Left lobe of liver (tissue), 2 donors: ENCODE measurements around the gene NEK7. TPM values are rescaled to one million over a fixed set of nuclear protein-coding genes. Genes with fewer than 3 reads are reported as not detected.
A peak's percentile ranks its signal among the peaks of the same experiment; 100 is the strongest.

Experiments
- ATAC-seq: fragments of 200-7000 bp; cut with Tn5 transposase; one replicate; pipeline ENCODE4 v1.9.1; 2020; ENCODE audit warnings: mild to moderate bottlenecking, moderate library complexity
- DNase-seq: peaks from one replicate; pipeline ENCODE4 v3.0.0-alpha.2; 2020; ENCODE audit warnings: low spot score
- total RNA-seq: library from RNA; stranded (reverse); gene quantifications from one replicate; pipeline ENCODE4 v1.2.1, GENCODE V29; 2021
- donor health status: DM: no; HTN: no; CAD: no; lungs with moderate emphysema.
- donor health status: DM: no; HTN: yes; CAD: no.

Gene NEK7
- total RNA-seq, 1 donor from 2014 or later, result 21.4 TPM

DNA sequence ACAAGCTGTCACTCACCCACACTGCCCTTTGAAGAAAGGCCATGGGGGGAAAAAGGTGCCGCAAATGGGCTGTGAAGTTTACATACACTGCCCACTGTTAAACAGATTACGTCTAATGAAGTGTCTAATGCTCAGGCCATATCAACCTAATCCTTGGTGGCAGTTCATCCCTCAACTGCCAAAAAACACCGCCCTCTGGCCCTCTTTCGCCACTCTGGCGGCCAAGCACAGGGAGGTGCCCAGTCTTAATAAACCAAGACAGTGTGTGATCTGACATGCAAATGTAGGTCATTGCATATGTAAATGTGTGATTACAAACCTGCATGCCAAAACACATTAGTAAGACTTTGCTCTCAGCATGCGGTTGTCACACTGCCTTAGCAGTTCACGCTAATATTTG, 89.5 kb downstream of the NEK7 start:
- DNase-seq (no peak), ATAC-seq (no peak)

DNA sequence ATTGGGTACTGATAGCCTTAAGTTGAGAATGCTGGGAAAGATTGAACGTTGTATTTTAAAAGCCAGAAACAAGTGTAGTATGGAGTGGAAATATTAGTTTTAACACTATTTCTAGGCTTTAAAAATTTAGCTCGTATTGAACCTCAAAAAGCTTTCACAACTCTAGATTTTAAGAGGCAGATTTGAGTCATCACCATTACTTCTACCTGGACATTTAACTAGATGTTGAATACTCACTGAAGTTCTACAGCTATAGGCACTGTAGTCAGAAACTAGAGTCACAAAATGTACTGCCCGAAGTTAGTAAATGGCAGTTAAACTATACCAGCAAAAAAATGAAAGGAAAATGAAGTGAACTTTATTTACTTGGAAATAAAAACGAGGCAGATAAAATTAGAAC, 96.5 kb downstream of the NEK7 start:
- ATAC-seq (no peak), DNase-seq (no peak)

DNA sequence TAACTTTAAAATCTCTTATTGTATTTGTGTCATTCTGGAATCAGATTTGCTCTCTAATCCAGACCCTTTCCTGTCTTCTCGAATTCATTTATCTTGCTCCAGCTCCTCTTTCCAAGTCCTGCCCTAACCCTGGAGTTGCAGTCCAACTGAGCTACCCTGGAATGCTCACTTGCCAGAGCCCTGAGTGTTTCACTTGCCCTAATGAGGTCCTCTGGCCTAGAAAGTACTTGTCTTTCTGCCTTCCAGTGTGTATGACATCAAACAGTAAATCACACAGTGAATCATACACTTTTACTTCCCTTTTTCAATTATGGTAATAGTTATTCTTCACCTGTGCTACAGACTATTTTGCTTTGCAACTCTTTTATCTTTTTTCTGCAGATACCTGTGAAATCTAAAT, 96.9 kb downstream of the NEK7 start:
- DNase-seq (no peak), ATAC-seq (peak; percentile 84)

DNA sequence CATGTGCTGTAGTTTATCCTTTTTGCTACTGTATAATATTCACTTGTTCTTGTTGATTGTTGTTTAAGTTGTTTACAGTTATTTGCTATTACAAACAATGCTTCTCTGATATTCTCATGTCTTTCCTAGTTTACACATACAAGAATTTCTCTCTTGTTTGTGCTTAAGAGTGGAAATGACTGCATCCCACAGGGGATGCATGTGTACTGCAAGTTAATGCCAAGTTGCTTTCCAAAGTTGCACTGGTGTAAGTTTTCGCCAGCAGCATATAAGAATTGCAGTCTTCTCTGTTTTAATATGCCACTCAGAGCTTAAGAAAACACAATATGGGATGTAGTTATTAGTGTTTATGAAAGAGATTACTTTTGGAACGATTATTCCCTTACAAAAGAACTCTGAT, 97.7 kb downstream of the NEK7 start:
- ATAC-seq, result no peak
- DNase-seq, result no peak

DNA sequence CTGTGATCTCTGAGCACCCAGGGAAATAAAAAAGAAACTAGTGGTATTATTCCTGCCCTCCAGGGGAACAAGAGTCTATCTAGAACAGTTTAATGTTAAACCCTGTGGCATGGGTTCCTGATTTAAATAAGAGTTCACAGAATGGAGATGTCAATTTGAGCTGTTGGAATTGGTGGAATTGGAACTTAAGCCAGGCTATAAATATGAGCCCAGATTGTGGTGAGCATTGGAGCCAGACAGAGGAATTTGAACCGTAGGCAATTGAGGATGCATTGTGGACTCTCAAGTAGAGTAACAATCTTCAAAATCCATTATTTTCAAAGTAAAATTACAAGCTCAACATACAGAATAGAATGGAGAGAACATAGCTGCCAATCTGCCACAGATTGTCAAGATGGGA, 98.2 kb downstream of the NEK7 start:
- DNase-seq (no peak), ATAC-seq (no peak)

DNA sequence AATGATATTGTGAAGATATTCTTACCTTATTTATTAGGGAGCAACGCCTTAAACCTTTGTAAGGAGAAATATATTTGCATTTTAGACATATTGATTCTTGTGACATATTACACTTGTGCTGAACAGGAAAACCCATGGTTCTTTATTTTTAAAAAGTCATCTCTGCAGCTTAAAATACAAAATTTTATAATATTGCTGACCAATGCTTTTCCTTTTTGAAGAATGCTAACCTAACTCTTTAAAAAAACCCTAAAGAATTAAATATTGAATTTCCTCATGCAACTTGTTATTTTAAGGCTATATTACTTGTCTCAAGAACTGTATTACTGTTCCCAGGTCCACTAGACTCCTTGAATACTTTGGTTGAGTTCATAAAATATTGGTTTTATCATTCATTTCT, 99.0 kb downstream of the NEK7 start:
- ATAC-seq (no peak), DNase-seq (no peak)

DNA sequence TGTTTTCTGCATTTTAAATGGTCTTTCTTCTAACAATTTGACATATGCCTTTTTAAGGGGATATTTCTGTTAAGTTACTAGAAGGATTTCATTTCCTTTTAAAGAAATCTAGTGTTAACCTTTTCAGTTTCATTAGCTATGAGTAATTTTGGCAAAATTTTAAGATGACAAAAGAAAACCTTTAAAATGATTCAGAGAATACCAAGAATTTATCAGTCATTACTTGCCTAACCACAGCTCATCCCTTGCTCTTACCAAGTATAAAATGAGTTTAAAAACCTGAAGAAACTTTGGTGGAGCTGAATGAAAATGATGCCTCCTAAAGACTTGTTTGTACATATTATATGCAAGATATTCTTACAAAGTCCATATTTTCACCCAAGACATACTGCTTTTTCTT, 101.7 kb downstream of the NEK7 start:
- no peak for DNase-seq
- ATAC-seq, result no peak

DNA sequence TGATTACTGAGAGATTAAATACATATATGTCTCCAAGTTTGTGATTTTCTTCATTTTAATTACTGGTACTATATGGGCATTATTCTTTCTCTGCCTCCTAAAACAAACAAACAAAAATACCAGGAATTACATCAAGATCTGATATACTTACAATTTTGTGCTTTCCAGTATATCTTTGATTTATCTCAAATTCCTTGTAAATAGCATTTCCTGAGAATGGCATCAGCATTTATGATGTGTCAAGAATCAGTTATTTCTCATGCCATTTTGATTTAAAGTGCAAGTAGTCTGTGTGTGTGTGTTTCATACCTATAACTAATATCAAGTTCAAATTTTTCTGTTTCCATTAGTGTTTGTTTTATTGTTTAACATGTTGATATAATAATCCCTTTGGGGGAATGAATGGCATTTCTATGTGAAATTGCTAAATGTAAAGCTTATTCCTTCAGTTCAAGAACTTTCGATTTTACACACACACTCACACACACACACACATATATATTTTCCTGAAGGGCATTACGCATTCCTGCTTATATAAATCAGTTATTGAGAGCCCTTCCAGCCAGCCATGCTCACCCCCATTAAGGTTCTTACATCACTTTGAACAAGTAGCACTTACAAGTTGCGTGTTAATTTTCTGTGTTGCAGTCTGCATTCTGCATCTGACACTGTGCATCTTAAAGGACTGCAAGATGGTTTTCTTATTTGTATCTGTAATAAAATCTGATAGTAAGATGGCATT, 102.7 kb downstream of the NEK7 start:
- ATAC-seq, result no peak
- no peak for DNase-seq

DNA sequence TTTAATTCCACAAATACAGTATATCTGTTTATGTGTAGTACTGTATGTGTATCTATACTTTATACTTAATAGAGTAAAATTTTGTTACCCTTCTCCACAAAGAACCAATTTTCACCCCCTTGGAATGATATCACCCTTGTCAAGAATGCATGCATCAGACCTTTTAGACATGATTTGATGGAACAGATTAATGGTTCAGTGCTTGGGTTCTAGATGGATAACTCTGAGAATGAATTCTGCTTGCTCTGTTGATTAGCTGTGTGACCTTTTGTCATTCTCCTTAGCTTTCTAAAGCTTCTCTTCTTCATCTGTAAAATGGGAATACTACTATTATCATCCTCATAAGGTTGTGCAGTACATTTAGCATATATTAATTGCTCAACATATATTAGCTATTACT, 105.1 kb downstream of the NEK7 start:
- DNase-seq (no peak), ATAC-seq (no peak)

DNA sequence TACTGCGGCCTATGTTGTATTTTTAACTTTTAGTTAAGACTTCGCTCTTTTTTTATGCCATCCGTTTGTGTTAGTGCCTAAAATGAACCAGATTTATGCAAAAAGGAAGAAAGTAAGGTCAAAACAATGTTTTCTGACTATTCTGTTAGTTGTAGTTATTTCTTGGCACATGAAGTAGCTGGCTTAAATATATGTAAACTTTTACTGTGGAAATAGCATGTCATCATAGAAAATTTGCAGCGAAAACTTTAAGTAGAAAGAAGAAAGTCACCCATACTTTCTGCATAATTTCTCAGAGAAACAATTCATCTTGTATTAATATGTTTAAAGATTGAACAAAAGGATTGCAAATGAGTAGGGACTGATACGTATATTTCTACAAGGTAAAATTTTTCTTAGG, 106.4 kb downstream of the NEK7 start:
- DNase-seq, result no peak
- ATAC-seq, result no peak

DNA sequence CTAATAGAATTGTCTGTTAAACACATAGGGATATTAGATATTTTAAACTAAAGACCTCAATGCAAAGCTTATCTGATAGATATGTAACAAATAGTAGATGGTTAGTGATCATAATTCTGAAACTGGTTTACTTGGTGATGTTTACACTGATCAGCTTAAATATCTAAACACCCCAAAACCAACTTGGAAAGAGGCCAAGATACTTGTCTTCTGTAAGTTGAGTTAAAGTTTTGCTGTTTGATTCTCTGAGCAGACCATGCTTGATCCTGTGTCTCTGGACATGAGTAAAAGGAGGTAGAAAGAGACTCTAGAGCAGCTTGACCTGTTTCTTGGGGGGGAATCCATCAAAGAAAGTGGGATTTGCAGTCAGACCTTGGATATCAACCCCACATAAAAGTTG, 107.5 kb downstream of the NEK7 start:
- no peak for ATAC-seq
- DNase-seq, result no peak

DNA sequence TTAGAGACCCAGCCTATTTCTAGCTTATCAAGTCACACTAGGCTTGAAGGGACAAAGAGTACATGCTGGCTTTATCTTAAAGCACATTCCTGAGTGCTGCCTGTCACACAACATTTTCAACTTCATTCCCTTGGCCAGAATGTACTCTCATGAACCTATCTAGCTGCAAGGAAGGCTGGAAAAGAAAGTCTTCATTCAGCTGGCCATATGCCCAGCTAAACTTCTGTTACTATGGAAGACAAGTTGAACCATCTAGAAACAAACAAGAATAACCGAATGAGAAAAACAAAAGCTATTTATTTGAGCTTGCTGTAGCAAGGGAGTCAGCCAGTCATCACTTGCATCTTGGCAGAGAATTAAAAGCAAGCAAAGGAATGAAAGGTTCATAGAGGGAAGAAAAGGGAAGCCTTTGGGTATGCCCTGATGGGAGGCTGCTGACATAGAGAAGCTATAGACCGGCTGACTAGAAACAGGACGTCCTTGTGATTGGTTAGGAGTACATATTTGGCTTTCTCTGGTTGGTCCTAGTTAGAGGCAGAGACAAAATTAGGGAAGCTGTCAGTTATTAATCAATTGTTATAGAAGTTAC, 108.4 kb downstream of the NEK7 start:
- ATAC-seq (no peak), DNase-seq (no peak)

DNA sequence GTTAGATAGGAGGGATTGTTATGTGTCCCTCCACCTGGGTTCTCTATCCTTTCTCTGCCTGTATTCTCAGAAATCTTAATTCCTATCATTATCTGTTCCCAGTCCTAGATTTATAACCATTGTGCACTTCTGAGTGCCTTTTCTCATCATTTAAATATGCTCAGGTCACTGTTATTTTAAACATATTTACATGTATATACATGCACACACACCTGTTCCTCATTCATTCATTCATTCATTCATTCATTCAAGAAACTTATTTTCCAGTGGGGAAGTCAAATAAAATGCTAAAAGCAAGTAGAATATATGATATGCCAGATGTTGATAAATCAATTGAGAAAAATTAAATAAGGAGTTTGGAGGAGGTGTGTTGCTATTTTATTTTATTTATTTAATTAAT, 110.3 kb downstream of the NEK7 start:
- DNase-seq, result no peak
- no peak for ATAC-seq

DNA sequence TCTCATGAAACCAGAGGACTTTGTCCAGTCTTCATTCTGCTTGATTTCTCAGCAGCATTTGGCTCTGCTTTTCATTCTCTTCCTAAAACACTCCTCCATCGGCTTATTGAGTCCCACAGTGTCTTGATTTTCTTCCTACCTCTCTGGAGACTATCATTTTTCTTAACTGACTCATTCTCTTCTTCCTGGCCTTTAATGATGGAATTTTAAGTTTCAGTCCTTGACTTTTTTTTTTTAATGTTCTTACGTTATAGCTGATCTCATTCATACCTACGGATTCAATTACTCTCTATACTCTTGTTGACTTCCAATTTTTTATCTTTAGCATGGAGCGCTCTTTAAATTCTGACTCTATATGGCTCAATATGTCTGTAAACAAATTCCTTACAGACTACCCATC, 111.1 kb downstream of the NEK7 start:
- DNase-seq (no peak), ATAC-seq (no peak)

DNA sequence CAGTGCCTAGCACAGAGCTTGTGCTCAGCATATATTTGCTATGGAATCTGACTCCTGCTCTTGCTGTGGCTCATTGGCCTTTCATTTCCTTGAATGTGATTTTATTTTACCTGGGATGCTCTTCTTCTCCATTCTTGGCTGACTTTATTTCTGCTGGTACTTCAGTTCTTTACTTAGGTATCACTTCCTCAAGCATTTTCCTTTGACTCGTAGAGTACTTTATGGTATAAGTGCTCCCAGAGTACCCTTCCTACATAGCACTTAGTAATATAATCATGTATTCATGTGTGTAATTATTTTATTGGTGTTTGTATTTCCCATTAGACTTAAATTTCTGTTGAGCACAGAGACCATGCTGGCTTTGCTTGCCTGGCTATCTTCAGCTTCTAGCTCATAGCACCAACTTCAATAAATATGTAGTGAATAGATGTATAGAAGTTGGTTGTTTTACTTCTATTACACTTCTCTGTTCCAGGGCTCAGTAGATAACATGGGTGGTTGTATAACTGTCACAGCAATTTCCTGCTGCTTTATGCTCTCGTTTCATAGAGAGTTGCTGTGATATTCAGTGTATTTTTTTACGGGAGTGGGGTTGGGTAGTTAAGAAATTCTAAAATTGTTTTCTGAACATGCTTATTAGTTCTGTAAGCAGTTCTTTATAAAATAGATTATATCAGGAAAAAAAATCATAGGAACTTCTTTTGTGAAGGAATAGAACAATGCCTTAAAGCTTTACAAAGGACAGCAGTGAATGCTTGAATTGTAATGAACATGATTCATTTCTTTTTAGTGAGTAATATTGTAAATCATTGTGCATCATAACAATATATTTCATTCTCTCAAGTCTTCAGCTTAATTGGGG, 112.2 kb downstream of the NEK7 start:
- ATAC-seq (no peak), DNase-seq (no peak)

DNA sequence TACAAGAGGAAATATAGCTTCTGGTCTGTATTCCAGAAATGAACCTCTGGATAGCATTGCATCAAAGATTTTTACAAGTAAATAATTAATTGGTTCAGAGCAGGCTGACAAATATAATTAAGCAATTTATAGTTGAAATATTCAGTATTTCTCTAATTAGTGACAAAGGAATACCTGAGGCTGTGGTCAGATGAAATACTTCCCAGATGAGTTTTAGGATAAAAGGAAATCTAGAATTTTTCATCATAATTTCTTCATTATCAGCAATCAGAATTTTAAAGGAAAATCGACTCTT, 112.8 kb downstream of the NEK7 start:
- no peak for ATAC-seq

DNA sequence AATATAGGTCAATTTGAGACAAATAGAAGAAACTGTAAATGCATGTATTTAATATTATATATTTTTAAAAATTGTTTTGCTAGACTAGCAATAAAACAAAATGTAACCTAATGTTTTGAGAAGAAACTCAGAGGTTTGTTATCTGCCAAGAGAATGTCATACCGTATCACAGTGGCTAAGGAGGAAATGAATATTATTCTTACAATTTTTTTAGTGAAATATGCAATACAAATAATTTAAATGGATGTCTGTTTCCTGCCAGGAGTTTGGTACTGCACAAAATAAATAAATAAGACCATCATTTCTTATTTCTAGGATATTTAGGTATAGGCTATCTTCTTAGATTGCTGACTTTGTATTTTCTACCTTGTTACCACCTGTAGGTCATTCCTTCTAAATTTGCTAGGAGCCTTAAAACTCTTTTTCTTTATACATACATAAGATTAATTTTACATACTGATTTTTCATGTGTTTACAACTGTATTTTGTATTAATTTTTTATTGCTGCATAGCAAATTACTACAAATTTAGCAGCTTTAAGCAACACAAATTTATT, 113.6 kb downstream of the NEK7 start:
- ATAC-seq (no peak), DNase-seq (no peak)

More for the DNA sequence above, 112.8 kb downstream of the NEK7 start:
- DNase-seq, result no peak

DNA sequence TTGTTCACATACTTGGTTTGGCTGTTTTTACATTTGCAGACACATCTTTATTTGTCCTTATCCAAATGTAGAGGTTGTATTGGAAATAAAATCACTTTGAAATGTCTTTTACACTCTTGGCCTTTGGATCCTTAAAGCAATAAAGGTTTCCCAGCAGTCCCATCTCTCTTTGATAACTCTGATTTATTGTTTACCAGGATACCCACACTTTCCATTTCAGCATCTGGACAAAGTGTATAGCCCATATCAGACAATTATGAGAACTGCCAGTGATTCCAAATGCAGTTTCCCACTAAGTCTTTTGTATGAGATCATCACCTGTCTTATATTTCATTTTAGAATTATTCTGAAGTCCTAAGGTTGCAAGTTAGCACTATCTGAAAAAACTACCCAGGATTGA, 114.7 kb downstream of the NEK7 start:
- DNase-seq, result no peak
- ATAC-seq, result no peak

DNA sequence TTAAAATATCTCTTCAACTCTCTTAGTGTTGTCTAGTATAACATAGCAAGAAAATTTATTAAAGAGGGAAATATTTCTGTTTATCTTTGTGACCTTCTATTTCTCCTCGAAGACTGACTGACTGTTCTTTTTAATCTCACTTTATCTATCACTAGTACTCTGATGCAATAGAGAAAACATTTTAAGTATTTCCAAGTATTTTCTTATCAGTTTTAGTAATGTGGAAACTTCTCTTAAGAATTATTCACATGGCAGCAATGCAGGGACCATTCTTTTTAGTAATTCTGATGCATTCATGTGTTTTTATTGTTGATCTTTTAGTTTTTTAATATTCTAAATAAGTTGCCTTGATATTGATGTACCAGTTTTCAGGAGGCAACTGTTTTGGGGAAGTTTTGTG, 115.7 kb downstream of the NEK7 start:
- no peak for ATAC-seq
- no peak for DNase-seq

DNA sequence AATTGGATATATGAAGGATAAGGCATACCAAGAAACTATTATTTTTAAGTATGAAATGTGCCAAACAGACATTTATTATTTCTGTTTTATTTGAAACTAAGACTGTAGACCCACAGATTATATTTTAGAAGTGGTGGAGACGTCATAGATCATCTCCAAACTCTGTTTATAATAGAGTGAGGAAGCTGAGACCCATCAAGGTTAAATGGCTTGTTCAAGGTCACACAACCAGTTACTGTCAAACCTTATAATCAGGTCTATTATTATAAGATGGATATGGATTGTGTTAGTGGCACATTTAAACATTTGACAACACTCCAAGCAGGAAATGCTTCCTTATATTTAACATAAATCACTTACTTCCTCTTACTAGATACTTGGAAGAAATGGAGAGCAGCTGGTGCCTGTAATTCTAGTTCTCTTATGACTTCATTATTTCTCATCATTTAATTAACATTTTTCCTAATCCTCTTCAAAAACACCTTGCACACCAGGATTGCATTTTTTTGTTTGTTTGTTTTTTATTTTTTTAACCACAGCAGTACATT, 117.0 kb downstream of the NEK7 start:
- ATAC-seq (no peak), DNase-seq (no peak)

DNA sequence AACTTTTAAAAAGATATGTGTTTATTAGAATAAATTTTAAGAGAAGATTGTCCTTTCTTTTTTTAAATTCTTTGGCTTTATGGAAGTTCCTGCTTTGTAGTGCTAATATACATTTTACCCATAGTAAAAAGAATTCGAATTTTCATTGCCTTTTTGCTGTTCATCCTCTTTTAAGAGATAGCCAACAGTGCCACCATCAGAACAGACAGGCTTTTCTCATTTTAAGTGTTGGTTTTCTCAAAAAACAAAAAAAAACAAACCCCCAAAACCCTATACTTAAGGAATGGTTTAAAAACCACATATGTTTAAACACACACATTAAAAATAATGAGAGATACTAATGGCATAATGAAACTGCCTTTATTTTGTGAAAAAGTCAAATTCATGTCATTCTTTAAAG, 118.8 kb downstream of the NEK7 start:
- ATAC-seq (no peak), DNase-seq (no peak)

DNA sequence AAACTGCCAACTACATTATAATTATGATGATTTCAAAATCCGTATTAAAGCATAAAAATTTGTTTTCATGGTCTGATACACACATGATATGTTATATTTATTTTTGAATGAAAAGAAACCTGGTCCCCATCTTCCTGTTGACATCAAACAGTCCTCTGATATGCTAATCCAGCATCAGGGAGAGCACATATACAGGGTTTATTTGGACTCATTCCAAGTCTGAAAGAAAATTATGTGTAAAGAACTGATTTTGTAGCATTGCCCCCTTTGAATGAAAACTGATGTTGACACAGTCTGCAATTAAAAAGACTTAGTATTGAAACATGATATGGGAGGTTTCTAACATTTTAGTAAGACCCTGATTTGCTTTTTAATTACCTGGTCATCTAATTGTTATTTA, 119.4 kb downstream of the NEK7 start:
- DNase-seq (no peak), ATAC-seq (no peak)
